Left cardiac atrium (tissue), 4 donors: ENCODE data around the gene UVSSA. TPM values are rescaled to one million over a fixed set of nuclear protein-coding genes. Genes with fewer than 3 reads are reported as not detected.
"Not testable (repeated sequence)": the region's sequence is repeated elsewhere in the genome, so short reads cannot be mapped to it uniquely, and the experiment has no call there.

Experiments used
- ATAC-seq, 2 donors: fragments of 200-7000 bp; cut with Tn5 transposase; one replicate each; pipeline ENCODE4 v1.9.1; 2020; ENCODE audit warnings: mild to moderate bottlenecking in 2 of 2, moderate library complexity in 2 of 2
- DNase-seq: peaks from one replicate; pipeline ENCODE4 v3.0.0-alpha.2; 2020
- intact Hi-C, 2 donors: fragments of 100-400 bp; cut with DNase I; formaldehyde crosslinking; loops; one replicate each; pipeline versions ENCODE4 v1.14.1 to v1.15.1; 2022 to 2023
- total RNA-seq, 2 donors: library from RNA; stranded (reverse); fragmentation: NEBNext Ultra II Directional; extraction: Animal tissue kit (Norgen Biotek cat#: 25700); gene quantifications; one replicate each; pipeline ENCODE4 v1.2.1, GENCODE V29; 2021
- donor health status: DM: no; HTN: yes; CAD: no.
- donor health status: DM: no; HTN: yes; CAD: no; lungs with severe emphysema.
- donor health status: DM: yes; HTN: yes; CAD: no.
- donor health status: Dilated cardiomyopathy.

The UVSSA gene
- total RNA-seq, 2 donors from 2014 or later = 7.9 to 8.4 TPM

DNA sequence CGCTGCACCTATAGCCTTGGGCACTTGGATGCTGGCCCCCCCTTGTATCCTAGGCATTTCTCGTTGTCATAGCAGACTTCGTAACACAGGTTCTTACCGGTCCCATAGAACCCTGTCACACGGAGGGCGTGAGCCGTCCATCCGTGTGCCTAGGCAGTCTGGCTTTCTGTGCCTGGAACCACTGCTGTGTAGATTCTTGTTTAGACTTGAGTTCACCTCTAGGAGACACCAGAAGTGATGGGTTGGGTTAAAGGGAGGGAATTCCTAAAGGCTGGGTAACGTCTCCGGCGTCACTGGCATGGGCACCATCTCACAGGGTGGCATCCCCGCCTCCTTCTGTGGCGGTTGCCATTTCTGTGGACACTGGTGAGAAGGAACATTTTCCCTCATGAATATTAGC is 72.7 kb downstream of the UVSSA start:
- DNase-seq (peak; percentile 15), ATAC-seq (no peak)
- intact Hi-C loops = no loop called here

DNA sequence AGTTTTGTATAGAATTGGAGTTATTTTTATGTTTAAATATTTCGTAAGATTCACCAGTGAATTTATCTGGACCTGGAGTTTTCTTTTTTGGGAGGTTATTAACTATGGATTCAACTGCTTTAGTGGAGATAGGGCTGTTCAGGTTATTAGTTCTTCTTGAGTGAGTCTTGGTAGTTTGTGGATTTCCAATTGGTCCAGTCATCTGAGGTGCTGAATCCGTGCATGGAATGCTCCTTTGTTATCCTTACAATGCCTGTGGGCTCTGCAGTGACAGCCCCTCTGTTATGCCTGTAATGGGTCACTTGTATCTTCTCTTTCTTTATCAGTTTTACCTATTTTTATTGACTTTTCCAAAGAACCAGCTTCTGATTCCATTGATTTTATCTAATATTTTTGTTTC is 74.6 kb downstream of the UVSSA start:
- no peak for ATAC-seq
- intact Hi-C loops = no loop called here
- DNase-seq = no peak

DNA sequence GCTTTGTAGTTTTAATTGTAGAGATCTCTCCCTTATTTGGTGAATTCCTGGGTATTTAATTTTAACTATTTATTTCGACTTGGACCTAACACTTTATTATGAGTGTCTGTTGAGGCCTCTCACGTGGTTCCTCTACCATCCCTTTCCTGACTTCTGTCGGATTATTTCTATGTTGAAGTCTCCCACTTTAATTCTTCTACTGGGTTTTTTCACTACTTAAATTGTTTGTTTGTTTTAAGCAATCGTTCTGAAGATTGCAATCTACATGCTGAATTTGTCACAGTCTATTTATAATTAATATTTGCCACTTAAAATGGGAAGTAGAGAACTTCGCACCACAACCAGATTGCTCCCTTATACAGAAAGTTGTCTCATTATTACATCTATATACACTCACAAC is 80.0 kb downstream of the UVSSA start:
- DNase-seq (no peak), ATAC-seq (no peak)
- intact Hi-C loops = no loop called here

DNA sequence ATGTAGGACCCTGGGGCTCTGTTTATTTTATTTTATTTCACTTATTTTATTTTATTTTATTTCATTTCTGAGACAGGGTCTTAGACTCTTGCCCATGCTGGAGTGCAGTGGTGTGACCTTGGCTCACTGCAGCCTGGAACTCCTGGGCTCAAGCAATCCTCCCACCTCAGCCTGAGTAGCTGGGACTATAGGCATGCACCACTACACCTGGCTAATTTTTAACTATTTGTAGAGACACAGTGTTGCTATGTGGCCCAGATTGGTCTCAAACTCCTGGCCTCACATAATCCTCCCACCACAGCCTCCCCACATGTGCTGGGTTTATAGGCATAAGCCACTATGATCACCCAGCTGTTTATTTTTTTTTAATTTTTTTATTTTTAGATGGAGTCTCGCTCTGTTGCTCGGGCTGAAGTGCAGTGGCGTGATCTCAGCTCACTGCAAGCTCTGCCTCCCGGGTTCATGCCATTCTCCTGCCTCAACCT is 96.7 kb downstream of the UVSSA start:
- intact Hi-C loops, DNase-seq: not testable (repeated sequence)

More for the DNA sequence above, 96.7 kb downstream of the UVSSA start:
- not testable (repeated sequence) for ATAC-seq

Other genes with a start within 250 kb of the UVSSA start
- 1 to 10 TPM; 1.7 TPM for gene RNF212, start 233.6 kb upstream of the UVSSA start, total RNA-seq
- gene SPON2, start 174.6 kb upstream of the UVSSA start, total RNA-seq = 10 to 100 TPM; 14.0 to 33.0 TPM
- 100 to 1,000 TPM; 121 to 128 TPM for gene CTBP1, start 98.1 kb upstream of the UVSSA start, total RNA-seq
- gene MAEA, start 57.3 kb upstream of the UVSSA start, total RNA-seq = 10 to 100 TPM; 41.9 to 59.3 TPM
- not detected for gene NKX1-1, start 59.2 kb downstream of the UVSSA start, total RNA-seq